ENCODE results near the gene EDAR.

Gene EDAR

DNA sequence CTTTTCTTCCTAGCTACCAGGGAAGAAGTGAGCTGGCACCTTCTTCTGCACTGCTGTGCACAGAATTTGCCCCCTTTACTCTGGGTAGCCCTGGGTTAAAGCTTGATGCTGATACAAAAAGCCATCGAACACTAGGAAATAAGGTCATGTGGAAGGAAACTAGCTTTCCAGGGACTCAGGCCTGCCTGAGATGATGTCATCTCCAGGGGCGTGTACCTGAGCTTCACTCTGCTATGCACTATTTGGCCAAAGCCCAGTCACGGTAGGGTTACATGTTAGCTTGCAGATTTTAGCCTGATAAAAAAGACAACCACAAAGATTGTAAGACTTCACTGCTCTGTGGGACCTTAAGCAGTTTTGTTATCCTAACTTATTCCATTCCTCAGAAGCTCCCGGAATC, 20.4 kb downstream of the EDAR start:
- no peak overlapping the region for H3K27ac ChIP-seq
- no peak for TF ChIP-seq ZFX (IDR thresholded peaks at IDR 0.05; ENCODE audit: borderline replicate concordance)
- TF ChIP-seq, protein P1, sequence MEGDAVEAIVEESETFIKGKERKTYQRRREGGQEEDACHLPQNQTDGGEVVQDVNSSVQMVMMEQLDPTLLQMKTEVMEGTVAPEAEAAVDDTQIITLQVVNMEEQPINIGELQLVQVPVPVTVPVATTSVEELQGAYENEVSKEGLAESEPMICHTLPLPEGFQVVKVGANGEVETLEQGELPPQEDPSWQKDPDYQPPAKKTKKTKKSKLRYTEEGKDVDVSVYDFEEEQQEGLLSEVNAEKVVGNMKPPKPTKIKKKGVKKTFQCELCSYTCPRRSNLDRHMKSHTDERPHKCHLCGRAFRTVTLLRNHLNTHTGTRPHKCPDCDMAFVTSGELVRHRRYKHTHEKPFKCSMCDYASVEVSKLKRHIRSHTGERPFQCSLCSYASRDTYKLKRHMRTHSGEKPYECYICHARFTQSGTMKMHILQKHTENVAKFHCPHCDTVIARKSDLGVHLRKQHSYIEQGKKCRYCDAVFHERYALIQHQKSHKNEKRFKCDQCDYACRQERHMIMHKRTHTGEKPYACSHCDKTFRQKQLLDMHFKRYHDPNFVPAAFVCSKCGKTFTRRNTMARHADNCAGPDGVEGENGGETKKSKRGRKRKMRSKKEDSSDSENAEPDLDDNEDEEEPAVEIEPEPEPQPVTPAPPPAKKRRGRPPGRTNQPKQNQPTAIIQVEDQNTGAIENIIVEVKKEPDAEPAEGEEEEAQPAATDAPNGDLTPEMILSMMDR (IDR thresholded peaks at IDR 0.05): no peak

- TF ChIP-seq, protein P1 (IDR thresholded peaks at IDR 0.05): no peak
- no peak for TF ChIP-seq ZFX (IDR thresholded peaks at IDR 0.05; ENCODE audit: borderline replicate concordance)
- no peak overlapping the region for H3K27ac ChIP-seq
These were observed 21.3 kb downstream of the EDAR start for GRCh38 chr2:108967757-108968156.

DNA sequence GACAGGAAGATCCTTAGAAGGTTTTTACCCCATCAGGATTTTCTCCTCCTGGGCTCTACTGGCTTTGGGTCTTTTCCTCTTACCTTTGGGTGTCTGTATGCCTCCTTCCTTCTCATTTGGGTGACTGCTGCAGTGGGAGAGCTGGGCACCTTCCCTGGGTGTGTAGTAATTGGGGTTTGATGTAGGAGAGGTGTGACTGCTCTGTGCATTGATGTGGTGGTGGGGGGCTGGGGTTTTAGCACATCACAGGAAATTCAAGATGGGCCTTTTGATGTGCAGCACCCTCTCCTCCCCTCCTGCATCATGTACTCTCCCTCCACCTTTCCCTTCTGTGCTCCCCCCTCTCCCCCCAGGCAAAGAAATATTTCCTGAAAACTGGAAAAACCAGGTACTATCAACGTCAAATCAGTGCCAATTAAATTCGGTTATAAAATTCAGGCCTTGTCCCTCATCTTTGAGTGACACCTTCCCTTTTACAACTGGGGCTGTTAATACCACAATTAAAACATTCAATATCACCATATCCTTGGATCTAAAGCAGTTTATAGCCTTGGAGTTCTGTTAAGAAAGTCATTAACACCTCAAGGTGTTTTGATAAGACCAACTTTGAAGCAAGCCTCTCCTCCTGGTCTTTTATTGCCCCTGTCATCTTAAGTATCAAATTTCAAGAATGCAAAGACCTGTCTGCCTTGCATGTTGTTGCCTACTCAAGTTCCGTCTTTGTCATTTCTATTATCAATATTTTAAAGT, 23.3 kb downstream of the EDAR start:
- TF ChIP-seq, protein P1 (IDR thresholded peaks at IDR 0.05): no peak
- no peak for TF ChIP-seq ZFX (IDR thresholded peaks at IDR 0.05; ENCODE audit: borderline replicate concordance)
- H3K27ac ChIP-seq: no peak overlapping the region

DNA sequence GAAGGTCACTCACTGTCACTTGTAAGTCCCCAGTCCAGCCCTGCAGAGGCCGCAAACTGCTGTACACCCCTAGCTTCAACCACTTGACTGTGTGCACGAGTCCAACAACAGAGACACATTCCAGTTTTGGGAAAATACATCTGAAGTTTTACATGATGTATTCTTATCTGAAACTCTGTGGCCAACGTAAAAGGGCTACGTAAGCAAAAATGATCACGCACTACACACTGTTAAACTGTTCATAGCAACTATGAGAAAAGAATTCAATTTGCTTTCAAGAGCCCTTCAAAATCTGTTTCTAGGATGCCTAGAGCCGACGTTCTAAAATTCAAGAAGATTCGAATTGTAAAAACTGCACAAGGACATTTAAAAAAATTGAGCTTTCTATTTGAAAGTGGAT, 26.0 kb downstream of the EDAR start:
- TF ChIP-seq, protein P1 (IDR thresholded peaks at IDR 0.05): no peak
- TF ChIP-seq ZFX (IDR thresholded peaks at IDR 0.05; ENCODE audit: borderline replicate concordance): no peak
- no peak overlapping the region for H3K27ac ChIP-seq

DNA sequence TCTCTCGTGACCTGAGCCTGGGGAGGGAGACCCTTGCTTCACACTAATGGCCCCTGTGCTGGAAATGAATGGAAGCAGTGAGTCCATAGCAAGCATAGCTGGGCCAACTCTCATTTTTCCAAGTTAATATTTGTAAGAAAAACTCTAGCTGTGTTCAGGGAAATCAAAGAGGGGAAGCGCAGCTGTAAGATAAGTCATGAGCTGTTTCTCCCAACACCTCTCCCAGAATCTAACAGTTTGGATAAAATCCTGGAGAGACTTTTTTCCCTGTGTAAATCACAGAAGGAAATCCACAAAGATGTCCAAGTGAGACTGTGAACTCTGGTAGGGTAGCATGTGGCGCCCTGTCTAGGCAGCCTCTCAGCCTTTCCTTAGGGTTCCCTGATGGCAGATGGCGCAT, 27.2 kb downstream of the EDAR start:
- no peak overlapping the region for H3K27ac ChIP-seq
- TF ChIP-seq ZFX (IDR thresholded peaks at IDR 0.05; ENCODE audit: borderline replicate concordance): no peak
- TF ChIP-seq, protein P1 (IDR thresholded peaks at IDR 0.05): no peak

DNA sequence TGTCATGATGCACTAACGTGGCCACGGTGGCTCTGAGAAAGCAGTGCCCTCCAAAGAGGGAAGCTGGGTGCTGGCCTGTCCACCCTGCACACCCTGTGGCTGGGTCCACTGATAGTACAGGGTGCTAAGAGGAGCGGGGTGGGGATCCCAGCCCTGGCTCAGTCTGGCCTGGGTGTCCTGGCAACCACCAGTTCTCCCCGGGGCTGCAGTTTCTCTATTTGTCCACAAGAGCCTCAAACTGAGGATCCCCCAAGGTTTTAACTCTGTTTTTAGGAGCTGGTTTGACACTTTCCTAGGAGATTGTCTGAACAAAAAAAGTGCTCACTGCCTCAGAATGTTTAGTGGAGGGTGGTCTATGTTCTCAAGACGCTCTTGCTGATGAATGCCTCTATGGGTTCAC, 29.0 kb downstream of the EDAR start:
- no peak overlapping the region for H3K27ac ChIP-seq
- no peak for TF ChIP-seq ZFX (IDR thresholded peaks at IDR 0.05; ENCODE audit: borderline replicate concordance)

DNA sequence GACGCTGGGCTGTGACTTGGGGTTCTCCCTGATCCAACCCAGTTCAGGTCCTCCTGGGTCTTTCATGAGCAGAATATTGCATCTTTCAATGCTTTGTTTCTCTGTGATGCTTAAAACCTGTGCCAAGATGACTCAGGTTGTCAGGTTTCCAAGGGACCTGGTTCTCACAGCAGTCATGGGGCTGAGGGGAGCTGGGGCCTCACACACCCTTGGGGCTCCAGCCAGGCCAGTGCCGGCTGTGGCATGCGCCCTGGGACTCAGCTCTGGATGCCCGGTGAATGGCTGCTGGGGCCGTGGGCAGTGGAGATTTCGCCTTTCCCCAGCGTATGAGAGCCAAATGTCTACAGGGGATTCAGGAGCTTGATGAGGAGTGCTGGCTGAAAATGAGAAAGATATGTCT, 29.6 kb downstream of the EDAR start:
- H3K27ac ChIP-seq: no peak overlapping the region
- TF ChIP-seq ZFX (IDR thresholded peaks at IDR 0.05; ENCODE audit: borderline replicate concordance): no peak
- TF ChIP-seq, protein P1 (IDR thresholded peaks at IDR 0.05): no peak

Measured in 22Rv1 (cell line).